IMR-90 (cell line): ENCODE data around the gene WWC2. TPM values are rescaled to one million over a fixed set of nuclear protein-coding genes. Genes with fewer than 3 reads are reported as not detected.

Experiments used
- ATAC-seq: fragments of 200-7000 bp; cut with Tn5 transposase; 2 replicates; pipeline ENCODE4 v1.9.1; 2020; ENCODE audit warnings: low read depth, mild to moderate bottlenecking, moderate library complexity
- BruUV-seq: library from RNA; stranded (reverse); fragments of 400-500 nt; replicated peaks from 2 replicates; lab custom pipeline; 2021; lab: Mats Ljungman, UMichigan
- CTCF ChIA-PET: fragments of 300-600 bp; formaldehyde crosslinking; extraction: SDS; loops from one replicate; lab custom pipeline; 2021; ENCODE audit warnings: antibody characterized with exemption; lab: Yijun Ruan, JAX
- POLR2A ChIA-PET: fragments of 300-600 bp; sonication (Branson Sonifier 250); formaldehyde crosslinking; loops from one replicate; lab custom pipeline; 2022; ENCODE audit warnings: antibody characterized with exemption; ENCODE audit not compliant: unreplicated experiment; lab: Charles Lee
- DNase-seq: peaks from one replicate; pipeline ENCODE4 v3.0.0; 2013
- H2AFZ ChIP-seq: replicated peaks from 2 replicates; pipeline ENCODE3; 2013; ENCODE audit warnings: low read length, mild to moderate bottlenecking; ENCODE audit not compliant: poor library complexity
- H2AK5ac ChIP-seq: 2 replicates; pipeline ENCODE4 v1.6.1; 2013; ENCODE audit warnings: low read depth, low read length, inconsistent platforms
- H2AK9ac ChIP-seq: replicated peaks from 2 replicates; pipeline ENCODE3; 2013; ENCODE audit warnings: mild to moderate bottlenecking, low read depth, low read length, moderate library complexity; ENCODE audit not compliant: poor library complexity
- H2BK120ac ChIP-seq: 2 replicates; pipeline ENCODE4 v1.6.1; 2013; ENCODE audit warnings: low read depth, low read length, inconsistent platforms
- H2BK15ac ChIP-seq: 3 replicates; pipeline ENCODE4 v1.6.1; 2013; ENCODE audit warnings: low read depth, low read length, inconsistent platforms
- H2BK20ac ChIP-seq: 2 replicates; pipeline ENCODE4 v1.6.1; 2013; ENCODE audit warnings: low read depth, mild to moderate bottlenecking, inconsistent platforms, low read length, moderate library complexity
- H2BK5ac ChIP-seq: 2 replicates; pipeline ENCODE4 v1.6.1; 2013; ENCODE audit warnings: mild to moderate bottlenecking, low read depth, low read length, inconsistent platforms; ENCODE audit not compliant: poor library complexity, severe bottlenecking
- H3K14ac ChIP-seq: replicated peaks from 2 replicates; pipeline ENCODE4 v1.6.1; 2013; ENCODE audit warnings: low read depth, low read length, inconsistent platforms
- H3K18ac ChIP-seq: 2 replicates; pipeline ENCODE4 v1.6.1; 2013; ENCODE audit warnings: low read depth, low read length, control low read depth
- H3K23ac ChIP-seq: 2 replicates; pipeline ENCODE4 v1.6.1; 2013; ENCODE audit warnings: low read depth, low read length, inconsistent platforms
- H3K27ac ChIP-seq: 2 replicates; pipeline ENCODE4 v1.5.1; 2013; ENCODE audit warnings: mild to moderate bottlenecking, control low read depth, low read length; ENCODE audit not compliant: insufficient read depth
- H3K27me3 ChIP-seq: 2 replicates; pipeline ENCODE4 v1.6.1; 2013; ENCODE audit warnings: low read length; ENCODE audit not compliant: control insufficient read depth, insufficient read depth
- H3K36me3 ChIP-seq: 2 replicates; pipeline ENCODE4 v1.6.1; 2013; ENCODE audit warnings: low read length, mixed read lengths; ENCODE audit not compliant: control insufficient read depth, insufficient read depth
- H3K4ac ChIP-seq: 2 replicates; pipeline ENCODE4 v1.6.1; 2013; ENCODE audit warnings: low read depth, low read length, inconsistent platforms
- H3K4me1 ChIP-seq: 2 replicates; pipeline ENCODE4 v1.6.1; 2013; ENCODE audit warnings: low read length, mixed read lengths; ENCODE audit not compliant: control insufficient read depth, insufficient read depth
- H3K4me2 ChIP-seq: 2 replicates; pipeline ENCODE4 v1.6.1; 2013; ENCODE audit warnings: low read depth, mild to moderate bottlenecking, control low read depth, low read length, moderate library complexity
- H3K4me3 ChIP-seq: 2 replicates; pipeline ENCODE4 v1.5.1; 2013; ENCODE audit warnings: low read depth, mild to moderate bottlenecking, control low read depth, low read length, moderate library complexity; ENCODE audit not compliant: insufficient read depth
- H3K56ac ChIP-seq: 2 replicates; pipeline ENCODE4 v1.6.1; 2013; ENCODE audit warnings: low read length, inconsistent platforms; ENCODE audit not compliant: insufficient read depth; ENCODE audit errors: extremely low read depth
- H3K79me1 ChIP-seq, 2 experiments: 2 replicates each; pipeline ENCODE4 v1.6.1; 2013; ENCODE audit warnings: low read length in 2 of 2, inconsistent platforms in 1 of 2, low read depth in 1 of 2
- H3K9ac ChIP-seq: 2 replicates; pipeline ENCODE4 v1.6.1; 2013; ENCODE audit warnings: low read depth, low read length, control low read depth
- H3K9me1 ChIP-seq: 2 replicates; pipeline ENCODE4 v1.6.1; 2013; ENCODE audit warnings: low read length, inconsistent platforms; ENCODE audit not compliant: insufficient read depth
- H3K9me3 ChIP-seq: 2 replicates; pipeline ENCODE4 v1.6.1; 2013; ENCODE audit warnings: low read length; ENCODE audit not compliant: control insufficient read depth, insufficient read depth
- H4K20me1 ChIP-seq: 2 replicates; pipeline ENCODE4 v1.6.1; 2013; ENCODE audit warnings: low read length, inconsistent platforms; ENCODE audit not compliant: insufficient read depth
- H4K5ac ChIP-seq: 2 replicates; pipeline ENCODE4 v1.6.1; 2013; ENCODE audit warnings: mild to moderate bottlenecking, low read depth, low read length, control low read depth
- H4K8ac ChIP-seq, 2 experiments: 2 replicates each; pipeline ENCODE4 v1.6.1; 2013; ENCODE audit warnings: low read depth in 2 of 2, low read length in 2 of 2, control low read depth in 1 of 2, inconsistent platforms in 1 of 2
- H4K91ac ChIP-seq: 2 replicates; pipeline ENCODE4 v1.6.1; 2013; ENCODE audit warnings: low read depth, low read length, inconsistent platforms; ENCODE audit not compliant: insufficient read depth
- BHLHE40 ChIP-seq: fragments of 150-350 bp; IDR thresholded peaks from 2 replicates; pipeline ENCODE4 v1.6.1; 2016; ENCODE audit warnings: mild to moderate bottlenecking, low read depth, low read length
- MAFK ChIP-seq: IDR thresholded peaks from 2 replicates; pipeline ENCODE4 v1.6.1; 2012; ENCODE audit warnings: low read depth, low read length, improper control_type of control experiment
- MAZ ChIP-seq: IDR thresholded peaks from 2 replicates; pipeline ENCODE4 v1.6.1; 2012; ENCODE audit warnings: low read depth, mild to moderate bottlenecking, low read length, improper control_type of control experiment, moderate library complexity, borderline replicate concordance
- MXI1 ChIP-seq: IDR thresholded peaks from 2 replicates; pipeline ENCODE4 v1.6.1; 2012; ENCODE audit warnings: low read depth, mild to moderate bottlenecking, low read length, moderate library complexity, borderline replicate concordance
- NFE2L2 ChIP-seq: fragments of 150-350 bp; IDR thresholded peaks from 2 replicates; pipeline ENCODE4 v1.6.1; 2016; ENCODE audit warnings: low read depth, mild to moderate bottlenecking, low read length
- RCOR1 ChIP-seq: IDR thresholded peaks from 2 replicates; pipeline ENCODE4 v1.6.1; 2012; ENCODE audit warnings: mild to moderate bottlenecking, low read length, improper control_type of control experiment; ENCODE audit not compliant: insufficient replicate concordance
- SMC3 ChIP-seq: fragments of 150-350 bp; IDR thresholded peaks from 2 replicates; pipeline ENCODE4 v1.6.1; 2016; ENCODE audit warnings: low read depth, mild to moderate bottlenecking, antibody characterized with exemption, low read length, moderate library complexity
- WGBS, 2 experiments: methylation state at CpG; one replicate each; pipeline versions ENCODE4 v1.1.5 to v1.1.7; 2013; ENCODE audit warnings: missing lambda C conversion rate in 2 of 2; ENCODE audit not compliant: insufficient read length in 1 of 2; ENCODE audit errors: extremely low coverage in 2 of 2; 5-methylcytosine and 5-hydroxymethylcytosine counted together
- dilution Hi-C: fragments of 300-500 bp; cut with HindIII; formaldehyde crosslinking; loops from one replicate; pipeline ENCODE4 v1.14.3; 2018; ENCODE audit warnings: low sequenced_read_pairs; ENCODE audit not compliant: unreplicated experiment
- in situ Hi-C: fragments of 300-500 bp; cut with MboI; formaldehyde crosslinking; loops from 3 replicates; pipeline ENCODE4 v1.14.3; 2019; ENCODE audit warnings: low sequenced_read_pairs, inconsistent platforms, mixed read lengths
- intact Hi-C: fragments of 100-400 bp; cut with micrococcal nuclease; formaldehyde crosslinking; loops from 2 replicates; pipeline ENCODE4 v1.10.0; 2022
- polyA plus RNA-seq, 3 experiments: library from polyadenylated mRNA; depleted of rRNA; stranded (reverse); fragments of >200 nt; gene quantifications; 2 replicates each; pipeline ENCODE4 v1.2.3, GENCODE V29; 2012; ENCODE audit warnings: low replicate concordance in 1 of 3
- total RNA-seq: library from RNA; depleted of rRNA; stranded (reverse); fragments of >200 nt; gene quantifications from 2 replicates; pipeline ENCODE4 v1.2.3, GENCODE V29; 2012
- TF ChIP-seq, protein P1 (sequence below): conservative IDR thresholded peaks from 2 replicates; pipeline ENCODE4 v1.5.1; 2012; ENCODE audit warnings: mild to moderate bottlenecking, low read depth, low read length, improper control_type of control experiment

Gene WWC2
- total and polyA plus RNA-seq, 2 of the 4 experiments (the other 2 are of a cell fraction) = 26.6 to 27.4 TPM

DNA sequence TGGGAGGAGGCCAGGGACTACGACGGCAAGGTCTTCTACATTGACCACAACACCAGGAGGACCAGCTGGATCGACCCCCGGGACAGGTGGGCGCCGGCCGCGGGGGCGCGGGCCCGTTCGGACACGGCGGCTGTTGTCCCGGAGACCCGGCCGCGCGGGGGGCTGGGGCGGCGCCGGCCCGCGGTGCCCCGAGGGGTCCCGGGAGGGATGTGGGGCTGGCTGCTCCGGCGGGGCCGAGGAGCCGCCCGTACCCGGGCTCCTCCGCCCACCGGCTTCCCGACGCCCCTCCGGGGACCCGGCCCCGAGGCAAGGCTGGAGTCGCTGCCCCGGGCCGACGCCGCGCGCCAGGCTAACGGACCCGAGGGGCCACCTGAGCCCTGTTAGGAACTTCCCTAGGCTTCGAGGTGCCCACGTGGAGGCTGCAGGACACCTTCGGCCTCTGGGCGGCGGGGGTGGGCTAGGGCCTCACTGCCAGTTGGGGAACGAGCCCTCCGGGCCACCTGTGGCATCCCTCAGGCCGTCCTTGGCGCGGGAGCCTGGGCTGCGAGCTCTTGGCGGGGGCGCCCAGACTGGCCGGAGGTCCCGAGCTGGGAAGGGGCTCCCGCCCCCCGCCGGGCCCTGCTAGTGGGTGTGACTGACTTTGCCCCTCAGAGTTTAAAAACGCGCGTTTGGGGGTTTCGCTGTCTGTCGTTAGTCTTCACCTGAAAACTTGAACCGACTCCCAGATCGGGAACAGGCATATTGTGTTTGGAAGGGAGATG, 660 bp downstream of the WWC2 start (continued):
- TF ChIP-seq, protein P1, sequence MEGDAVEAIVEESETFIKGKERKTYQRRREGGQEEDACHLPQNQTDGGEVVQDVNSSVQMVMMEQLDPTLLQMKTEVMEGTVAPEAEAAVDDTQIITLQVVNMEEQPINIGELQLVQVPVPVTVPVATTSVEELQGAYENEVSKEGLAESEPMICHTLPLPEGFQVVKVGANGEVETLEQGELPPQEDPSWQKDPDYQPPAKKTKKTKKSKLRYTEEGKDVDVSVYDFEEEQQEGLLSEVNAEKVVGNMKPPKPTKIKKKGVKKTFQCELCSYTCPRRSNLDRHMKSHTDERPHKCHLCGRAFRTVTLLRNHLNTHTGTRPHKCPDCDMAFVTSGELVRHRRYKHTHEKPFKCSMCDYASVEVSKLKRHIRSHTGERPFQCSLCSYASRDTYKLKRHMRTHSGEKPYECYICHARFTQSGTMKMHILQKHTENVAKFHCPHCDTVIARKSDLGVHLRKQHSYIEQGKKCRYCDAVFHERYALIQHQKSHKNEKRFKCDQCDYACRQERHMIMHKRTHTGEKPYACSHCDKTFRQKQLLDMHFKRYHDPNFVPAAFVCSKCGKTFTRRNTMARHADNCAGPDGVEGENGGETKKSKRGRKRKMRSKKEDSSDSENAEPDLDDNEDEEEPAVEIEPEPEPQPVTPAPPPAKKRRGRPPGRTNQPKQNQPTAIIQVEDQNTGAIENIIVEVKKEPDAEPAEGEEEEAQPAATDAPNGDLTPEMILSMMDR = 0 out of 2 replicates have a peak, but pooled peaks have one; percentile 2

GRCh38 chr4:183100298-183100599, 1.2 kb downstream of the WWC2 start:
- H4K20me1 ChIP-seq = peaks cover 17% of the 10 kb centered on the region
- POLR2A ChIA-PET = no interaction called here

More at GRCh38 chr4:183100298-183100599, 1.2 kb downstream of the WWC2 start:
- no peak for ATAC-seq
- Histone ChIP-seq H3K9me3 (no peaks in the 10 kb centered on the region), H2BK20ac (no peak overlapping the region; the same call in 1 of the 2 replicates), H3K4me2 (peak overlapping the region; percentile 85), H3K36me3 (no peaks in the 10 kb centered on the region), H3K56ac (peak overlapping the region; percentile 57; the same call in 1 of the 2 replicates), H3K14ac (peak overlapping the region; percentile 89), H4K91ac (no peak overlapping the region), H3K18ac (peak overlapping the region; percentile 74), H3K4ac (peak overlapping the region; percentile 54; the same call in 1 of the 2 replicates), H2AK9ac (no peak overlapping the region), H2BK15ac (no peak overlapping the region), H3K9ac (peak overlapping the region; percentile 78), H2AK5ac (no peak overlapping the region), H3K4me3 (peak overlapping the region; percentile 90), H2BK120ac (no peak overlapping the region), H2BK5ac (peak overlapping the region; percentile 83), H3K27ac (peak overlapping the region; percentile 79; the same call in 1 of the 2 replicates), H4K5ac (no peak overlapping the region; the same call in 1 of the 2 replicates), H3K27me3 (no peaks in the 10 kb centered on the region), H3K23ac (peak overlapping the region; percentile 95), H2AFZ (no peak overlapping the region), H3K79me1 (peaks cover 0 to 35% of the 10 kb centered on the region in 2 experiments; a peak in 2 of 4 replicates), H3K9me1 (peaks cover 9% of the 10 kb centered on the region), H3K4me1 (peaks cover 4% of the 10 kb centered on the region), H4K8ac (peak overlapping the region in 1 of 2 experiments; percentile 21; a peak in 1 of 4 replicates)
- DNase-seq = no peak
- dilution Hi-C loops = no loop called here
- in situ Hi-C loops = no loop called here
- intact Hi-C loops = loop anchor here (2.0 to 5.0 kb wide), 2 partner anchors 15 to 42 kb away; no protein-coding TSS in a partner anchor
- CTCF ChIA-PET = no interaction called here
- TF ChIP-seq MAZ = no peak
- TF ChIP-seq BHLHE40 = no peak
- no peak for TF ChIP-seq SMC3
- TF ChIP-seq MAFK = no peak
- TF ChIP-seq, protein P1 = no peak
- TF ChIP-seq NFE2L2 = no peak
- no peak for TF ChIP-seq RCOR1
- no peak for TF ChIP-seq MXI1
- WGBS, 2 experiments = no CpG with 5 or more reads among the region's 3 CpGs
- BruUV-seq = no TSS peak
